Measurements from ENCODE around the gene GRAMD1B. TPM values are rescaled to one million over a fixed set of nuclear protein-coding genes. Genes with fewer than 3 reads are reported as not detected.
A peak's percentile ranks its signal among the peaks of the same experiment; 100 is the strongest.

Gene GRAMD1B
- total RNA-seq, 3 donors from 2014 or later (not counting 1 experiment from before 2014, with no cell fraction given) = 5.9 to 10.3 (median 8.8) TPM

GRCh38 chr11:123653483-123653826 is 223.4 kb downstream of the GRAMD1B start:
- H3K27me3 Mint-ChIP-seq (ENCODE audit: low read depth in 2 of 2) = peaks cover 33 to 36% of the 10 kb centered on the region in 2 donors
- no peak for TF ChIP-seq CTCF (IDR thresholded peaks at IDR 0.05)
- ATAC-seq = no peak
- 21% methylated on average over 10 of the region's 10 CpGs for WGBS (ENCODE audit: insufficient coverage)
- peaks cover 25% of the 10 kb centered on the region for H3K27me3 ChIP-seq (ENCODE audit: control insufficient read depth, insufficient read depth, low read length)
- H3K36me3 ChIP-seq (ENCODE audit: control insufficient read depth, insufficient read depth, low read length) = no peaks in the 10 kb centered on the region
- no peaks in the 10 kb centered on the region for H3K9me3 ChIP-seq (ENCODE audit: control insufficient read depth, insufficient read depth, low read length)
- no peak overlapping the region for H3K27ac ChIP-seq (ENCODE audit: low read length)
- H3K4me3 ChIP-seq (ENCODE audit: low read length) = no peak overlapping the region
- no peak for DNase-seq
- no peak overlapping the region for H3K27ac Mint-ChIP-seq
- H3K4me1 Mint-ChIP-seq = peaks cover 0 to under 1% of the 10 kb centered on the region in 2 donors
- peaks cover 9% of the 10 kb centered on the region for H3K36me3 Mint-ChIP-seq
- peaks cover 13% of the 10 kb centered on the region for H3K4me1 ChIP-seq (ENCODE audit: control insufficient read depth, insufficient read depth, low read length)
- peaks cover 4 to 5% of the 10 kb centered on the region in 2 donors for H3K9me3 Mint-ChIP-seq
- H3K4me3 Mint-ChIP-seq = peak overlapping the region; percentile 57
- intact Hi-C loops (cut with micrococcal nuclease) = no loop called here

GRCh38 chr11:123653827-123654565 is 223.9 kb downstream of the GRAMD1B start:
- peaks cover 33 to 36% of the 10 kb centered on the region in 2 donors for H3K27me3 Mint-ChIP-seq (ENCODE audit: low read depth in 2 of 2)
- ATAC-seq (peak in 2 of 3 donors; percentile 43 to 84), DNase-seq (peak in 1 of 2 donors; percentile 38)
- peaks cover 25% of the 10 kb centered on the region for H3K27me3 ChIP-seq (ENCODE audit: control insufficient read depth, insufficient read depth, low read length)
- peak overlapping the region; percentile 35 for H3K4me3 Mint-ChIP-seq
- H3K9me3 ChIP-seq (ENCODE audit: control insufficient read depth, insufficient read depth, low read length) = no peaks in the 10 kb centered on the region
- no peaks in the 10 kb centered on the region for H3K36me3 ChIP-seq (ENCODE audit: control insufficient read depth, insufficient read depth, low read length)
- H3K27ac ChIP-seq (ENCODE audit: low read length) = no peak overlapping the region
- intact Hi-C loops (cut with micrococcal nuclease) = no loop called here
- peaks cover 5 to 6% of the 10 kb centered on the region in 2 donors for H3K4me1 Mint-ChIP-seq
- H3K36me3 Mint-ChIP-seq = peaks cover 14% of the 10 kb centered on the region
- H3K4me1 ChIP-seq (ENCODE audit: control insufficient read depth, insufficient read depth, low read length) = peaks cover 13% of the 10 kb centered on the region
- TF ChIP-seq CTCF (IDR thresholded peaks at IDR 0.05) = no peak
- no peak overlapping the region for H3K27ac Mint-ChIP-seq
- peaks cover 5 to 9% of the 10 kb centered on the region in 2 donors for H3K9me3 Mint-ChIP-seq
- WGBS (ENCODE audit: insufficient coverage) = 1% methylated on average over 64 of the region's 64 CpGs
- peak overlapping the region; percentile 25 for H3K4me3 ChIP-seq (ENCODE audit: low read length)

- WGBS (ENCODE audit: insufficient coverage) = under 1% methylated on average over 44 of the region's 44 CpGs
- no peak within 1 kb of the TSS for H3K27ac ChIP-seq (ENCODE audit: low read length)
- no peak within 1 kb of the TSS for H3K27ac Mint-ChIP-seq
- no peaks in the 10 kb centered on the region for H3K9me3 ChIP-seq (ENCODE audit: control insufficient read depth, insufficient read depth, low read length)
- peak in 2 of 3 donors; percentile 41 to 45 for ATAC-seq
- H3K9me3 Mint-ChIP-seq = peaks cover 5 to 12% of the 10 kb centered on the region in 2 donors
- peaks cover 25% of the 10 kb centered on the region for H3K27me3 ChIP-seq (ENCODE audit: control insufficient read depth, insufficient read depth, low read length)
- H3K4me1 Mint-ChIP-seq = peaks cover 11 to 13% of the 10 kb centered on the region in 2 donors
- no peak for DNase-seq
- H3K4me3 ChIP-seq (ENCODE audit: low read length) = peak within 1 kb of the TSS; percentile 25
- H3K4me1 ChIP-seq (ENCODE audit: control insufficient read depth, insufficient read depth, low read length) = peaks cover 13% of the 10 kb centered on the region
- H3K27me3 Mint-ChIP-seq (ENCODE audit: low read depth in 2 of 2) = peaks cover 33 to 34% of the 10 kb centered on the region in 2 donors
- TF ChIP-seq CTCF (IDR thresholded peaks at IDR 0.05) = no peak
- intact Hi-C loops (cut with micrococcal nuclease) = no loop called here
- H3K36me3 Mint-ChIP-seq = peaks cover 18% of the 10 kb centered on the region
- H3K4me3 Mint-ChIP-seq = peak within 1 kb of the TSS; percentile 61
- no peaks in the 10 kb centered on the region for H3K36me3 ChIP-seq (ENCODE audit: control insufficient read depth, insufficient read depth, low read length)
Observed at GRCh38 chr11:123654566-123655081, 224.6 kb downstream of the GRAMD1B start, which contains the start of gene SCN3B. TSS of gene SCN3B (minus strand) at chr11:123654624. CDS start at chr11:123653801, 823 bp downstream.
